SKM-1 (cell line): ENCODE measurements around the gene ARHGAP10.
A peak's percentile ranks its signal among the peaks of the same experiment; 100 is the strongest.

Experiments used
- DNase-seq: peaks from one replicate; lab custom pipeline; 2025; ENCODE audit not compliant: unreplicated experiment; lab: John Stamatoyannopoulos, UW

Gene ARHGAP10

DNA sequence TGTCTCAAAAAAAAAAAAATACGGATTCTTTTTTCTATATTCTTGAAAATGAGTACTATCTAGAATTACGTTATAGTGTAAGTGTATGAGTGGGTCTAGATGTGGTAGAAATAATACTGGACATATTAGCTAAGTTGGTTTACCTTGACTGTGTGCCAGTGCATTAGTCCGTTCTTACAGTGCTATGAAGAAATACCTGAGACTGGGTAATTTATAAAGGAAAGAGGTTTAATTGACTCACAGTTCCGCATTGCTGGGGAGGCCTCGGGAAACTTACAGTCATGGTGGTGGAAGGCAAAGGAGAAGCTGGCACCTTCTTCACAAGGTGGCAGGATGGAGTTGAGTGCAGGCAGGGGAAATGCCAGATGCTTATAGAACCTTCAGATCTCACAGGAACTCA is 92.4 kb downstream of the ARHGAP10 start:
- no peak for DNase-seq

GRCh38 chr4:147824884-147825283 is 93.0 kb downstream of the ARHGAP10 start:
- DNase-seq, result no peak

DNA sequence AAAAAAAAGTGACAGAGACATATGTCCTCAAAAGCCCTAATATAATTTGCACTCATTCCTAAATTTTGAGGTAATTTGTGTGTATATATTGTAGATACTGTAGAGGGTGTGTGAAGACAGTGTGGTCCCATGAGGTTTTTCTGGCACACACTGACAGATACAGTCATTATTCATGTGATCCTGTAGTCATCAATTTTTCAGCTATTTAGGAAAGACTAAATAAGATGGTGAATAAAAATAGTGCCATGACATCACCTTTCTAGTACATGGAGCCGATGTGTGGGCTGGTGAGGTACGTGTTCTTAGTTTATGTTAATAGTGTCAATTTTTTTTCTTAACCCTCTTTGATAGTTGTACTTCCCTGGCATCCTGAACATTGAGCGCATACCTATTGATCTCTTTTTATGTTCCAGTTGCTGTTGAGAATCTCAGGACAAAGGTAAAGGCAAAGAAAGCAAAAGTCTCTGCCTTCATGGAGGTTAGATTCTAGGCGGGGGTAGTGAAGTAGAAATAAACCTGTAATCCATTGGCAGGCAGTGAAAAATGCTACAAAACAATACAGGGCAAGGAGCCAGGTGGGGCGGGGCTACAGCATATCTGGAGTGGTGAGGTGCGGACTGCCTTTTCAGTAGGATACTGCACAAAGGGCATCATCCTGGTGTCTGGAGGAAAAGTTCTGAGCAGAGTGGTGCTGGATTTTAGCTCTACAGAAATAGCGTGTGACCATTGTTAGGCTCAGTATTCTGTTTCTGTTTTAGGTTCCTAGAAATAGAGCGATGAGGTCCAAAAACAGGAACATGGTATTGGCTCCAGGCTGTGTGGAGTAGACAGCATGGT is 93.8 kb downstream of the ARHGAP10 start:
- DNase-seq, result no peak

DNA sequence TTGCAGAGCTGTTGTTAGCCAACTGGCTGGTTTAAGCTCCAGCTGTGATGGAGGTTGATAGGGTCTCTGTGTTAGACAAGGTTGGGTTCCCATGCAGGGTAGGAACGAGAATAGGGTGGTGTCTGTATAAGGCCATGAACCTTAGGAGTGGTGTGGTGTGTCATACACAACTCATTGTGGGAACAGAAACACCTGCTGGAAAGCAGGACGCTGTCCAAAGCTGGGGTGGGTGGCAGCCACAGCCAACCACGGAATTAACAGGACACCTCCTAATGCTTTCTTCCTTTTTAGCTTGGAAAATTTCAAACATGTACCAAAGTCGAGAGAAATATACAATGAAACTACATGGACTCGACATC is 94.4 kb downstream of the ARHGAP10 start:
- DNase-seq, result no peak

DNA sequence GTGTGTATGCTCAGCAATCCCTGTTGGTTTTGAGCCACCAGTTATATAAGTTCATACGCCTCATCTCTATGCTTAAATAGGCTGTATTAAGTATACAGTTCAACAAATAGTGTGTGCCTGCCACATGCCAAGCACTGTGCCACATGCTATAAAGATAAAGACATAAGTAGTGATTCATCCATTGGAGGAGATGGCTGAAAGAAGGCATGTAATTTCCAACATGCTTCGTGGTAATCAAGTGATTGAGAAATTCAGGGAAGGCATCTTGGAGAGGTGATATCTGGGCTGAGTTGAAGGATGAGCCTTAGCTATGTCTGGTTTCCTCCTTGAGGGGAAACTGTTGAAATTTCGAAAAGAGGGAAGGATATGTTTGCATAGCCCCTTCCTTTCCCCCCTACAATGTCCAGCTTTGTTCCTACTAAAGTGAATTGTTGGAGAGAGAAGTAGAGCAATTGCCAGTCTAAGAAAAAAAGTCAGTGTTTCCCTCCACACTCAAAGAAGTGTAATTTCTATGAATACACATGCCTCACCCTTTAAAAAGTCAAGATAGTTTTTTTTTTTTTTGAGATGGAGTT is 96.5 kb downstream of the ARHGAP10 start:
- DNase-seq, result no peak

DNA sequence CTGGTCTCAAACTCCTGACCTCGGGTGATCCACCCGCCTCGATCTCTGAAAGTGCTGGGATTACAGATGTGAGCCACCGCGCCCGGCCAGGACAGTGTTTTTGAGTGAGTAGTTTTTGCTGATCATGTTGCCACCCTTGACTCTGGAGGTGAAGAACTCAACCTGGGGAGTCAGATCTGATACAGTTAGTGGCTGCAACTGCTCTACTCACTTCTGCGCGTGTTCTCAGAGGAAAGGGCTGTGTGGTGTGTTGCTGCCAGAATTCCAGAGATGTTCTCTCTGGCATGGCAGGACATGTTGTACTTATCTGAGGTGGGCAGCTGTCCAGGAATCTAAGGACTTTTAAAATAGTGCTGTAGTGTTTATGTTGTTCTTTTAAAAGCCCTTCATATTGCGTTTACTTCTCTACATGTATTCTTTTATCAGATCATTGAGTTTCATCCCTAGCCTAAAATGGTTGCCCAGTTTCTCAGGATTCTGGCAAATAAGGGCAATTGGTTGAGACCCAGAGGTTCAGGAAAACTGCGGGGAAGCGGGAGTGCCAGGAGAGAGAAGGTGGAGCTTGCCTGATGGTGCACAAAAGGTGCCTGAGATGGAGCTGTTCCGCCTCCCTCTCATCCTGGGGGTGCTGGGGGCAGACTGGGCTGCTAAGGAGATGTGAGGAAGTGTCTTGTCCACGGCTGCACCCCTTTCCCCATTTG is 97.7 kb downstream of the ARHGAP10 start:
- no peak for DNase-seq

GRCh38 chr4:147830102-147830463 is 98.2 kb downstream of the ARHGAP10 start:
- no peak for DNase-seq

- DNase-seq, result no peak
These were observed 99.1 kb downstream of the ARHGAP10 start for GRCh38 chr4:147830987-147831386.

GRCh38 chr4:147831551-147832171 is 99.8 kb downstream of the ARHGAP10 start:
- peak; percentile 39 for DNase-seq

- DNase-seq, result no peak
These were observed 101.4 kb downstream of the ARHGAP10 start for GRCh38 chr4:147833254-147833653.

DNA sequence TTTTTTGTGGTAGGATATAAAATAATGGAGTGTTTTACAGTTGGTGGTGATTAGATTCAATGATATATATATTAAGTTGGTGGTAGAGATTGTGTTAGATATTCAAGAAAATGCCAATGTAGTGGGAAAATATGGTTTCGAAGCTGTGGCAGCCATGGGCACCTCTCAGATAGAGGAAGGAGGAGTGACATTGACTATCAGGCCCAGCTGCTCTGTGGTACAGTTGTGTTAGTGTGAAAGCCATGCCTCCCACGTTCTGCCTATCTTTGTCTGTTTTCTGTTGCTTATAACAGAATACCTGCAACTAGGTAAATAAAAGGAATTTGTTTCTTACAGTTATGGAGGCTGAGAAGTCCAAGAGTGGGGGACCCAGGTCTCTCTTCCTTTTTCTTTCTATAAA is 101.9 kb downstream of the ARHGAP10 start:
- DNase-seq, result no peak

DNA sequence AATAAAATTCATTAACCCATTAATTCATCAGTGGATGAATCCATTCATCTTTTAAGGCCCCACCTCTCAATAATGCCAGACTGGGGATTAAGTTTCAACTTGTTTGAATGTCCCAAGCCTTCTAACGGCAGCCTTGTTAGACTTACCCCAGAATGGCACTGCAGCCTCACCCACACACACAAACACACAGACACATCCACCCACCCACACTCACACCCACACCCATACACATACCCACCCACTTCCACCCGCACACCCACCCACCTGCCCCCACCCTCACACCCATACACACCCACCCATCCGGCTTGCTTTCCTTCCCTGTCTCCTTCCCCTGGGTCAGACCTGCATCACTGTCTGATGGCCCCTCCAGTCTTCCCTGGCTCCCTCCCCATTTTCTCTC is 102.6 kb downstream of the ARHGAP10 start:
- DNase-seq, result no peak

- DNase-seq, result no peak
These were observed 104.9 kb downstream of the ARHGAP10 start for GRCh38 chr4:147836807-147837206.

GRCh38 chr4:147837435-147837834 is 105.5 kb downstream of the ARHGAP10 start:
- no peak for DNase-seq

DNA sequence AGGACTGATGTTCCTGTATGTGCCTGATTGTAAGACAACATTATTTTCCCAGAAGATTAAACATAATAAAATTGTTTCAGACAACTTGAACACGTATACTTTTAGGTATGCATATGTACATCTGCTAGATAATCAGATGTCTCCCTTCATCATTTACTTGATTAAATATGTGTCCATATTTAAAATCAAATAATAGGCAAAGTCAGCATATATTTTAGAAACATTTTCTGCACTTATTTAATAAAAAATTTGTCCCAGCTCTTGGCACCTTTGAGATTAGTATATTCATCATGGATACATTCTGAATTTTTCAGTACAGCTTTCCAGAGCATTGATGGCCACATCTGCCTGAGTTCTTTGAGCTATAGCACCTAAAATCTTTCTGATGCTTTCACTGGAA is 106.0 kb downstream of the ARHGAP10 start:
- no peak for DNase-seq

- no peak for DNase-seq
These were observed 107.3 kb downstream of the ARHGAP10 start for GRCh38 chr4:147839200-147839599.

- DNase-seq, result no peak
These were observed 107.8 kb downstream of the ARHGAP10 start for GRCh38 chr4:147839663-147840062.

- DNase-seq, result no peak
These were observed 109.2 kb downstream of the ARHGAP10 start for GRCh38 chr4:147840838-147841738.

DNA sequence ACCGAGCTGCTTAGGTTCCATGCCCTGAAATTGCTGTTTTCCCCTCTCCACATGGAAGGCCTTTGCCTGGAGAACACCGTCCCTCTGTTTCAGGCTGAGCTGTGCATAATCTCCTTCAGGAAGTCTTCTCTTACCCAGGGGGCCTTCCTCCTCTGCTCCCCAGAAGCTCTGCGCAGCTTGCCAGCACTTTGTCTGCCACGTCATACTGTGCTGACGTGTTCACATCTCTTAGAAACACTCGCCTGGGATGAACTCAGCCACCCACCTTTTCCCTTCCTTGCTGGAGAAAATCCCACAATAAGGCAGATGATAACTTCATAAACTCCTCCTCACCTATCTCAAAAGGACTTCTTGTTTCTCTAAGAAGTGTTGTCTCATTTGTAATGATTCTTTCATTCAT is 110.7 kb downstream of the ARHGAP10 start:
- no peak for DNase-seq

DNA sequence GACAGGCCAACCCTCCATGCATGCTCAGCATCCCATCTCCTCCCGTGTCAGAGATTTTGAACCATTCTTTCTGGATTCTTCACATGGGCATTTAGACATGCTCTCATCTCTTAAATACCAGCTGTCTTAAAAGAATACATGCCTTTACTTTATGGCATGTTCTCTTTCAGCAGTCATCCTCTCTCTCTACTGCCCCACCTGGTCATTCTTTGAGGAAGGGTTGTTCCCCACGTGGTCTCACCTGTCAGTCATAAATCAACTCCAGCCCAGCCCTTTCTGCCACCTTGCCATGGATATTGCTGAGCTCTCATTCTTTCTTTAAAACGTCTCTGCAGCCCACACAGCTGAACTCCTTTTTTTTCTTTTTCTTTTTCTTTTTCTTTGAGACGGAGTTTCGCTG is 111.3 kb downstream of the ARHGAP10 start:
- no peak for DNase-seq

GRCh38 chr4:147844781-147845180 is 112.9 kb downstream of the ARHGAP10 start:
- no peak for DNase-seq
